Panc1 (cell line): ENCODE measurements around the gene SMIM36. TPM values are rescaled to one million over a fixed set of nuclear protein-coding genes. Genes with fewer than 3 reads are reported as not detected.
"Not testable (repeated sequence)": the region's sequence is repeated elsewhere in the genome, so short reads cannot be mapped to it uniquely, and the experiment has no call there.

Experiments
- ATAC-seq: fragments of 200-7000 bp; cut with Tn5 transposase; 2 replicates; pipeline ENCODE4 v1.9.1; 2020; ENCODE audit warnings: mild to moderate bottlenecking, moderate library complexity
- BruUV-seq: library from RNA; stranded (reverse); fragments of 400-500 nt; replicated peaks from 2 replicates; lab custom pipeline; 2021; lab: Mats Ljungman, UMichigan
- CTCF ChIA-PET: fragments of 300-600 bp; sonication (Branson Sonifier 250); formaldehyde crosslinking; loops from one replicate; lab custom pipeline; 2022; ENCODE audit warnings: antibody characterized with exemption; lab: Charles Lee
- POLR2A ChIA-PET: fragments of 300-600 bp; sonication (Branson Sonifier 250); formaldehyde crosslinking; loops from one replicate; lab custom pipeline; 2022; ENCODE audit warnings: antibody characterized with exemption; lab: Charles Lee
- DNase-seq: peaks from one replicate; pipeline ENCODE4 v3.0.0-alpha.2; 2010; ENCODE audit warnings: low read depth, low spot score
- H3K27ac ChIP-seq: 2 replicates; pipeline ENCODE4 v1.5.1; 2011; ENCODE audit warnings: mild to moderate bottlenecking, low read length, inconsistent platforms
- H3K27me3 ChIP-seq: fragments of 200-500 bp; sonication (Bioruptor generic); 2 replicates; pipeline ENCODE4 v1.6.0; 2014; ENCODE audit warnings: low read length, inconsistent platforms; ENCODE audit not compliant: control insufficient read depth, insufficient read depth
- H3K36me3 ChIP-seq: fragments of 200-500 bp; sonication (Bioruptor generic); 2 replicates; pipeline ENCODE4 v1.5.1; 2014; ENCODE audit warnings: inconsistent platforms, mild to moderate bottlenecking, low read length, moderate library complexity; ENCODE audit not compliant: control insufficient read depth, insufficient read depth
- H3K4me1 ChIP-seq: 2 replicates; pipeline ENCODE4 v1.5.1; 2011; ENCODE audit warnings: inconsistent platforms, mild to moderate bottlenecking, low read length, moderate library complexity; ENCODE audit not compliant: control insufficient read depth, insufficient read depth
- H3K4me3 ChIP-seq, 2 experiments: 2 replicates each; pipeline ENCODE4 v1.5.1; 2011 to 2012; ENCODE audit warnings: low read depth in 2 of 2, low read length in 2 of 2, mild to moderate bottlenecking in 2 of 2, inconsistent platforms in 1 of 2, moderate library complexity in 1 of 2
- H3K9me3 ChIP-seq: fragments of 200-500 bp; sonication (Bioruptor generic); 2 replicates; pipeline ENCODE4 v1.5.1; 2014; ENCODE audit warnings: low read depth, mild to moderate bottlenecking, inconsistent platforms, low read length, moderate library complexity; ENCODE audit not compliant: control insufficient read depth, insufficient read depth
- POLR2AphosphoS5 ChIP-seq: IDR thresholded peaks from 2 replicates; pipeline ENCODE4 v1.6.1; 2012; ENCODE audit warnings: mild to moderate bottlenecking, low read depth, low read length, moderate library complexity
- SIN3A ChIP-seq: IDR thresholded peaks from 2 replicates; pipeline ENCODE4 v1.6.1; 2012; ENCODE audit warnings: low read depth, mild to moderate bottlenecking, low read length, moderate library complexity, borderline replicate concordance; ENCODE audit not compliant: insufficient read depth
- TCF7L2 ChIP-seq: IDR thresholded peaks from 2 replicates; pipeline ENCODE4 v1.6.1; 2011; ENCODE audit warnings: mild to moderate bottlenecking, low read depth, low read length, inconsistent platforms
- in situ Hi-C: cut with HindIII; loops from 2 replicates; pipeline ENCODE4 v1.10.0; 2016; ENCODE audit warnings: low sequenced_read_pairs, low pct_unique_long_range_greater_than_20kb
- intact Hi-C: fragments of 100-400 bp; cut with micrococcal nuclease; formaldehyde crosslinking; loops from one replicate; pipeline ENCODE4 v1.10.0; 2022; ENCODE audit not compliant: unreplicated experiment
- total RNA-seq: library from RNA; stranded (reverse); gene quantifications from one replicate; pipeline ENCODE4 v1.2.1, GENCODE V29; 2021; ENCODE audit not compliant: unreplicated experiment
- TF ChIP-seq, protein P1 (sequence below), 2 experiments: IDR thresholded peaks; 2 replicates each; pipeline ENCODE4 v1.6.1; 2011 to 2012; ENCODE audit warnings: low read depth in 2 of 2, control low read depth in 1 of 2, low read length in 1 of 2, mild to moderate bottlenecking in 1 of 2, moderate library complexity in 1 of 2; ENCODE audit not compliant: insufficient read depth in 1 of 2
- TF ChIP-seq, protein P2 (sequence below): fragments of 450-650 bp; IDR thresholded peaks from 2 replicates; pipeline ENCODE4 v1.5.1; 2017; ENCODE audit warnings: mild to moderate bottlenecking

The SMIM36 gene
- total RNA-seq, 1 experiment from 2014 or later: not detected

DNA sequence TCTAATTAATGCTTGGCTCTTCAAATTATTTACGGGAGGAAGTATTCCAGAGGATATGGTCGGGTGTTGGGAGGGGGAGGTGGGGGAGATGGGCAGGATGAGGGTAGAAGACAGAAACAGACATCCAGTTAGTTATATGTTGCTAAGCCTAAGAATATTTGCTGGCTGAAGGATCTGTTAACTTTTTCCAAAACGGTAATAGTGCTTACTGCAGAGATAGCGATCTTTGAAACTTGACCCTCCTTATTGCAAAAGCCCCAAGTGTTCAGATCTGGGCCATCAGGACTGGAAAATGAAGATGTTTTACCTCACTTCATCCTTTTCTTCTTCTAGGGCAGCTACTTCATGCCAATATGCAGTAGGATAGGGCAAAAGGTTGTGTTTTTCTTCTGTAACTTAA, 62.6 kb downstream of the SMIM36 start:
- CTCF ChIA-PET: no interaction called here
- no peaks in the 10 kb centered on the region for H3K4me1 ChIP-seq
- no peak for ATAC-seq

DNA sequence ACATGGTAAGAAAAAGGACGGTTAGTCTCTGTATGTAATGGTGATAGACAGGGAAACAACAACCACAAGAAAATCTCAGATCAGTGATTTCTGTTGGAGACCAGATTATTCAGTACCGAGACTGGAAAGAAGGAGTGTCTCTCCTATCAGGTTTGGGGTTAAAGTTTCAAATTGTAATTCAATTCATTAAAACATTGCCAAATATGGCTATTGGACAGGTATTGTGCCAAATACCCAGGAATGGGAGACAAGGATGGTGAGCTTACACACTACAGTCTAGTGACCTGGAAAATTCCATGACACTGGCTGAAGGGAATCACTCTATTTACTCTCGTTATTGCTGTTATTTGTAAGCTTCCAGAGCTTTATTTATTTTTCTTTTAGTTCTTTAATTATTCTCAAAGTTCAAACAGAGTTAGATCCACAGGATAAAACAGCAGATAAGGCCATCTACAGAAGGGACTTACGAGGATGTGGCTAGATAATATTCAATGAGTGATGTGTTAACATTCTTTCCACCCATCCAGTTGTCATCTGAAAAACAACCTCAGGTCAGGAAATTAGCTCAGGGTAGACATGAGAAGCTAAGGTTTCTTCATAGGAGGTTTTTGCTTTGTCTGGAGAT, 64.6 kb downstream of the SMIM36 start:
- no peak overlapping the region for H3K4me3 ChIP-seq
- TF ChIP-seq TCF7L2 (no peak), POLR2AphosphoS5 (no peak), SIN3A (no peak)
- TF ChIP-seq, protein P1, sequence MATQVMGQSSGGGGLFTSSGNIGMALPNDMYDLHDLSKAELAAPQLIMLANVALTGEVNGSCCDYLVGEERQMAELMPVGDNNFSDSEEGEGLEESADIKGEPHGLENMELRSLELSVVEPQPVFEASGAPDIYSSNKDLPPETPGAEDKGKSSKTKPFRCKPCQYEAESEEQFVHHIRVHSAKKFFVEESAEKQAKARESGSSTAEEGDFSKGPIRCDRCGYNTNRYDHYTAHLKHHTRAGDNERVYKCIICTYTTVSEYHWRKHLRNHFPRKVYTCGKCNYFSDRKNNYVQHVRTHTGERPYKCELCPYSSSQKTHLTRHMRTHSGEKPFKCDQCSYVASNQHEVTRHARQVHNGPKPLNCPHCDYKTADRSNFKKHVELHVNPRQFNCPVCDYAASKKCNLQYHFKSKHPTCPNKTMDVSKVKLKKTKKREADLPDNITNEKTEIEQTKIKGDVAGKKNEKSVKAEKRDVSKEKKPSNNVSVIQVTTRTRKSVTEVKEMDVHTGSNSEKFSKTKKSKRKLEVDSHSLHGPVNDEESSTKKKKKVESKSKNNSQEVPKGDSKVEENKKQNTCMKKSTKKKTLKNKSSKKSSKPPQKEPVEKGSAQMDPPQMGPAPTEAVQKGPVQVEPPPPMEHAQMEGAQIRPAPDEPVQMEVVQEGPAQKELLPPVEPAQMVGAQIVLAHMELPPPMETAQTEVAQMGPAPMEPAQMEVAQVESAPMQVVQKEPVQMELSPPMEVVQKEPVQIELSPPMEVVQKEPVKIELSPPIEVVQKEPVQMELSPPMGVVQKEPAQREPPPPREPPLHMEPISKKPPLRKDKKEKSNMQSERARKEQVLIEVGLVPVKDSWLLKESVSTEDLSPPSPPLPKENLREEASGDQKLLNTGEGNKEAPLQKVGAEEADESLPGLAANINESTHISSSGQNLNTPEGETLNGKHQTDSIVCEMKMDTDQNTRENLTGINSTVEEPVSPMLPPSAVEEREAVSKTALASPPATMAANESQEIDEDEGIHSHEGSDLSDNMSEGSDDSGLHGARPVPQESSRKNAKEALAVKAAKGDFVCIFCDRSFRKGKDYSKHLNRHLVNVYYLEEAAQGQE (IDR thresholded peaks at IDR 0.05; ENCODE audit: insufficient read depth in 1 of 2, low read depth in 2 of 2, low read length in 1 of 2): no peak
- TF ChIP-seq, protein P2, sequence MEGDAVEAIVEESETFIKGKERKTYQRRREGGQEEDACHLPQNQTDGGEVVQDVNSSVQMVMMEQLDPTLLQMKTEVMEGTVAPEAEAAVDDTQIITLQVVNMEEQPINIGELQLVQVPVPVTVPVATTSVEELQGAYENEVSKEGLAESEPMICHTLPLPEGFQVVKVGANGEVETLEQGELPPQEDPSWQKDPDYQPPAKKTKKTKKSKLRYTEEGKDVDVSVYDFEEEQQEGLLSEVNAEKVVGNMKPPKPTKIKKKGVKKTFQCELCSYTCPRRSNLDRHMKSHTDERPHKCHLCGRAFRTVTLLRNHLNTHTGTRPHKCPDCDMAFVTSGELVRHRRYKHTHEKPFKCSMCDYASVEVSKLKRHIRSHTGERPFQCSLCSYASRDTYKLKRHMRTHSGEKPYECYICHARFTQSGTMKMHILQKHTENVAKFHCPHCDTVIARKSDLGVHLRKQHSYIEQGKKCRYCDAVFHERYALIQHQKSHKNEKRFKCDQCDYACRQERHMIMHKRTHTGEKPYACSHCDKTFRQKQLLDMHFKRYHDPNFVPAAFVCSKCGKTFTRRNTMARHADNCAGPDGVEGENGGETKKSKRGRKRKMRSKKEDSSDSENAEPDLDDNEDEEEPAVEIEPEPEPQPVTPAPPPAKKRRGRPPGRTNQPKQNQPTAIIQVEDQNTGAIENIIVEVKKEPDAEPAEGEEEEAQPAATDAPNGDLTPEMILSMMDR: no peak
- DNase-seq (no peak), ATAC-seq (no peak)
- no peaks in the 10 kb centered on the region for H3K4me1 ChIP-seq
- H3K36me3 ChIP-seq: no peaks in the 10 kb centered on the region
- BruUV-seq: no TSS peak
- no peak overlapping the region for H3K27ac ChIP-seq
- ChIA-PET POLR2A (no interaction called here), CTCF (interaction anchor here (0.6 kb wide), 1 partner anchor 1684 kb away, joined by 3 read pairs; no protein-coding TSS in a partner anchor)
- no peaks in the 10 kb centered on the region for H3K9me3 ChIP-seq
- intact Hi-C loops (no loop called here), in situ Hi-C loops (no loop called here)
- H3K27me3 ChIP-seq: no peaks in the 10 kb centered on the region

More for the DNA sequence above, 62.6 kb downstream of the SMIM36 start:
- Histone ChIP-seq H3K9me3 (no peaks in the 10 kb centered on the region), H3K4me3 (no peak overlapping the region), H3K27me3 (no peaks in the 10 kb centered on the region), H3K27ac (no peak overlapping the region), H3K36me3 (no peaks in the 10 kb centered on the region)
- BruUV-seq: no TSS peak
- no peak for TF ChIP-seq TCF7L2
- TF ChIP-seq, protein P2: no peak
- TF ChIP-seq, protein P1 (IDR thresholded peaks at IDR 0.05; ENCODE audit: insufficient read depth in 1 of 2, low read depth in 2 of 2, low read length in 1 of 2): no peak
- no peak for TF ChIP-seq SIN3A
- no peak for TF ChIP-seq POLR2AphosphoS5
- in situ Hi-C loops: no loop called here
- intact Hi-C loops: no loop called here
- POLR2A ChIA-PET: no interaction called here
- DNase-seq: no peak

DNA sequence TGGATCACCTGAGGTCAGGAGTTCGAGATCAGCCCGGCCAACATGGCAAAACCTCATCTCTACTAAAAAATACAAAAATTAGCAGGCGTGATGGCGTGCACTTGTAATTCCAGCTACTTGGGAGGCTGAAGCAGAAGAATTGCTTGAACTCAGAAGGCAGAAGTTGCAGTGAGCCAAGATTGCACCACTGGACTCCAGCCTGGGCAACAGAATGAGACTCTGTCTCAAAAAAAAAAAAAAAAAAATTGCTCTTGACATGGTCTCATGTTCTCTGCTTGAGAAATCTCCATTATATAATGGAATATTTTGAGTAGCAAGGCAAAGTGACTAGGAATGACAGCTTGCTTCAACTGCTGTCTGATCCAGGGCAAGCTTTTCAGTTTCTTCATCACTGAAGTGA, 65.2 kb downstream of the SMIM36 start:
- DNase-seq, CTCF ChIA-PET, H3K4me1 ChIP-seq, POLR2A ChIA-PET, H3K36me3 ChIP-seq, H3K27me3 ChIP-seq, H3K27ac ChIP-seq, in situ Hi-C loops, ATAC-seq, H3K4me3 ChIP-seq, BruUV-seq, H3K9me3 ChIP-seq, intact Hi-C loops: not testable (repeated sequence)
